ENCODE results near the gene ZC3H12C.

DNA sequence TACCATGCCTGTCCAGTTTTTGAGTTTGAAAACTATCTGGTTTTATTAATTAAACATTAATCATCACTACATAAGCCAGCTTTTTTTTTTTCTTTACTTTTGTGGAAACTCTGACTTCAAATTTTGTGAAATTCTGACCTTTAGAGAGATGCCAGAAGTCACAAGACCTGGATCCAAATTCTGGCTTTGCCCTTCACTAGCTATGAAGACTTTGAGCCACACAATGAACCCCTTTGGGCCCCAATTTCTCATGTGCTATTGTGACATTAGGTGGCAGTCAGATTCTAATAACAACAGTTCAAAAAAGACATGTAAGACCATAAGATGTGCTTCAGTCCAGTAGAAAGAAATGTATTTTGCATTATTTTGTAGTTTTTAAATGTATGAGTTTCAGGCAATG, 60.3 kb downstream of the ZC3H12C start:
- TF ChIP-seq, protein P1, sequence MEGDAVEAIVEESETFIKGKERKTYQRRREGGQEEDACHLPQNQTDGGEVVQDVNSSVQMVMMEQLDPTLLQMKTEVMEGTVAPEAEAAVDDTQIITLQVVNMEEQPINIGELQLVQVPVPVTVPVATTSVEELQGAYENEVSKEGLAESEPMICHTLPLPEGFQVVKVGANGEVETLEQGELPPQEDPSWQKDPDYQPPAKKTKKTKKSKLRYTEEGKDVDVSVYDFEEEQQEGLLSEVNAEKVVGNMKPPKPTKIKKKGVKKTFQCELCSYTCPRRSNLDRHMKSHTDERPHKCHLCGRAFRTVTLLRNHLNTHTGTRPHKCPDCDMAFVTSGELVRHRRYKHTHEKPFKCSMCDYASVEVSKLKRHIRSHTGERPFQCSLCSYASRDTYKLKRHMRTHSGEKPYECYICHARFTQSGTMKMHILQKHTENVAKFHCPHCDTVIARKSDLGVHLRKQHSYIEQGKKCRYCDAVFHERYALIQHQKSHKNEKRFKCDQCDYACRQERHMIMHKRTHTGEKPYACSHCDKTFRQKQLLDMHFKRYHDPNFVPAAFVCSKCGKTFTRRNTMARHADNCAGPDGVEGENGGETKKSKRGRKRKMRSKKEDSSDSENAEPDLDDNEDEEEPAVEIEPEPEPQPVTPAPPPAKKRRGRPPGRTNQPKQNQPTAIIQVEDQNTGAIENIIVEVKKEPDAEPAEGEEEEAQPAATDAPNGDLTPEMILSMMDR (IDR thresholded peaks at IDR 0.05) = no peak
- no peak for TF ChIP-seq POLR2A (IDR thresholded peaks at IDR 0.05)

All from esophagus squamous epithelium (tissue), 4 donors.